Activated CD8-positive, alpha-beta T cell treated with anti-CD3 and anti-CD28 coated beads for 36 hours (primary cell): Measurements from ENCODE around the gene KCNK18. TPM values are rescaled to one million over a fixed set of nuclear protein-coding genes. Genes with fewer than 3 reads are reported as not detected.

Experiments
- ATAC-seq: fragments of 200-7000 bp; cut with Tn5 transposase; one replicate; pipeline ENCODE4 v1.10.0; 2021; ENCODE audit warnings: mild to moderate bottlenecking, moderate library complexity
- CTCF ChIA-PET: fragments of 350-600 bp; sonication (Branson Sonifier 250); formaldehyde crosslinking; loops from one replicate; lab custom pipeline; 2021; ENCODE audit warnings: antibody characterized with exemption; lab: Charles Lee
- POLR2A ChIA-PET: fragments of 350-600 bp; sonication (Branson Sonifier 250); formaldehyde crosslinking; loops from one replicate; lab custom pipeline; 2021; ENCODE audit warnings: antibody characterized with exemption; lab: Charles Lee
- DNase-seq: peaks from one replicate; pipeline ENCODE4 v3.0.0-alpha.2; 2020
- H3K27ac Mint-ChIP-seq: one replicate; pipeline ENCODE4 v1.8.0; 2021; ENCODE audit warnings: mild to moderate bottlenecking, mixed read lengths
- H3K27me3 Mint-ChIP-seq: one replicate; pipeline ENCODE4 v1.8.0; 2021; ENCODE audit warnings: mixed read lengths
- H3K36me3 Mint-ChIP-seq: one replicate; pipeline ENCODE4 v1.8.0; 2021; ENCODE audit warnings: low read depth, mixed read lengths
- H3K4me1 Mint-ChIP-seq: one replicate; pipeline ENCODE4 v1.8.0; 2021; ENCODE audit warnings: low read depth, mixed read lengths
- H3K4me3 Mint-ChIP-seq: one replicate; pipeline ENCODE4 v1.8.0; 2021; ENCODE audit warnings: mild to moderate bottlenecking, moderate library complexity, mixed read lengths
- H3K9me3 Mint-ChIP-seq: one replicate; pipeline ENCODE4 v1.8.0; 2021; ENCODE audit warnings: mixed read lengths
- intact Hi-C: fragments of 100-400 bp; cut with micrococcal nuclease; formaldehyde crosslinking; loops from one replicate; pipeline ENCODE4 v1.10.0; 2022
- total RNA-seq, 2 experiments: library from RNA; stranded (reverse); gene quantifications; one replicate each; pipeline ENCODE4 v1.2.3, GENCODE V29; 2021
- TF ChIP-seq, protein P1 (sequence below): fragments of 200-600 bp; IDR thresholded peaks from one replicate; pipeline ENCODE4 v1.8.0; 2022; ENCODE audit warnings: antibody characterized with exemption, mild to moderate bottlenecking

Gene KCNK18
- total RNA-seq, 2 experiments from 2014 or later, result not detected

GRCh38 chr10:117163954-117164548 lies 33.2 kb upstream of the KCNK18 start:
- POLR2A ChIA-PET, result no interaction called here
- Mint-ChIP-seq H3K4me3 (no peak overlapping the region), H3K4me1 (peaks cover 36% of the 10 kb centered on the region), H3K27ac (no peak overlapping the region), H3K27me3 (peaks cover 82% of the 10 kb centered on the region), H3K9me3 (no peaks in the 10 kb centered on the region), H3K36me3 (no peaks in the 10 kb centered on the region)
- CTCF ChIA-PET, result interaction anchor here (0.9 to 6.1 kb wide), 5 partner anchors 11 to 29 kb away, joined by 3 to 43 read pairs (median 3); no protein-coding TSS in a partner anchor
- intact Hi-C loops, result loop anchor here (2.0 to 10.0 kb wide), 2 partner anchors 31 to 381 kb away; partner anchors contain the start of gene EMX2
- TF ChIP-seq, protein P1, sequence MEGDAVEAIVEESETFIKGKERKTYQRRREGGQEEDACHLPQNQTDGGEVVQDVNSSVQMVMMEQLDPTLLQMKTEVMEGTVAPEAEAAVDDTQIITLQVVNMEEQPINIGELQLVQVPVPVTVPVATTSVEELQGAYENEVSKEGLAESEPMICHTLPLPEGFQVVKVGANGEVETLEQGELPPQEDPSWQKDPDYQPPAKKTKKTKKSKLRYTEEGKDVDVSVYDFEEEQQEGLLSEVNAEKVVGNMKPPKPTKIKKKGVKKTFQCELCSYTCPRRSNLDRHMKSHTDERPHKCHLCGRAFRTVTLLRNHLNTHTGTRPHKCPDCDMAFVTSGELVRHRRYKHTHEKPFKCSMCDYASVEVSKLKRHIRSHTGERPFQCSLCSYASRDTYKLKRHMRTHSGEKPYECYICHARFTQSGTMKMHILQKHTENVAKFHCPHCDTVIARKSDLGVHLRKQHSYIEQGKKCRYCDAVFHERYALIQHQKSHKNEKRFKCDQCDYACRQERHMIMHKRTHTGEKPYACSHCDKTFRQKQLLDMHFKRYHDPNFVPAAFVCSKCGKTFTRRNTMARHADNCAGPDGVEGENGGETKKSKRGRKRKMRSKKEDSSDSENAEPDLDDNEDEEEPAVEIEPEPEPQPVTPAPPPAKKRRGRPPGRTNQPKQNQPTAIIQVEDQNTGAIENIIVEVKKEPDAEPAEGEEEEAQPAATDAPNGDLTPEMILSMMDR, result no peak
- ATAC-seq (no peak), DNase-seq (no peak)

DNA sequence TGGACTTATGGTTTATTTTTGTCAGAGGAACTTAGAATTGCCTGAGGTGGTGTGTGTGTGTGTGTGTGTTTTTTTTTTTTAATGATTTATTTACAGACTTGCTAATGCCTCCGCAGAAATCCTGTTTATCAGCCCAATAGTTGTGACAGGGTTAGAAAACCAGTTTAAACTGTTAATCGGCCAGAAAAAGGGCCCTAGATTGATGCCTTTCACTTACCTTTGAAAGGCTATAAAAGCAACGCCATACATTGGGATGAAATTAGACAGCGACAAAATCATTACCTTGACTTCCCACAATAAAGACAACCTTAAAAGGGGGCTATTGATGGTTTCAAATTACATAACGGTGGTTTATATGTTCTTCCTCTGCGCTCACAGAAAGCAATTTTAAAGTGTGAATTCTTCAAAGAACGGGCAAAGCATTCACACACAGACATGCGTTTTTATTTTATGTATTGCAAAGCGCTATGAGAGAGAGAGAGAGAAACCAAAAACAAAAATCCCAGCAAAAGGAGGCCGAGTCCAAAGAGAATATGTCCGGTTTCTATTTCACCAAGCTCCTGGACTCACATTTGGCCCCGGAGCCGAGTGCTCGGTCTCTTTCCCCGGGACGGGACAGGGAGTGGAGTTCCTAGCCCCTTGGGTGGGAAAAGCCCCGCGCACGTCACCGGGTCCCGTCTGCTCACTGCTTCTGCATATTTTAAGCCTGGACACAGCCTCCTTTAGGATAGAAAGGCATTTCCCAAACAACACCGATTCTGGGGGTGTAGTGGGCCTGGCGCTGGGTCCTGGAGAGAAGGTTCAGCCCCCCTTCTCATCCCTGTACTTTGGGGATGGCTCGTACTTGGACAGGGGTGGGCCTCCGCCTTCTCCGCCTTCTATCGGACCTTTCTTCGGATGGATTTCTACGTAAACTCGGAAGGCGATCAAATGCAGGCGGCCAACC lies 32.4 kb upstream of the KCNK18 start:
- peaks cover 39% of the 10 kb centered on the region for H3K4me1 Mint-ChIP-seq
- CTCF ChIA-PET, result interaction anchor here (1.4 to 6.1 kb wide), 6 partner anchors 10 to 369 kb away, joined by 3 to 46 read pairs (median 26); partner anchors contain the start of gene VAX1
- POLR2A ChIA-PET, result no interaction called here
- intact Hi-C loops, result loop anchor here (2.0 to 10.0 kb wide), 2 partner anchors 32 to 380 kb away; partner anchors contain the start of gene EMX2
- H3K27me3 Mint-ChIP-seq, result peaks cover 81% of the 10 kb centered on the region
- H3K36me3 Mint-ChIP-seq, result no peaks in the 10 kb centered on the region
- ATAC-seq (no peak), DNase-seq (no peak)
- H3K9me3 Mint-ChIP-seq, result no peaks in the 10 kb centered on the region
- TF ChIP-seq, protein P1, result no peak
- H3K4me3 Mint-ChIP-seq, result no peak overlapping the region
- no peak overlapping the region for H3K27ac Mint-ChIP-seq

- Mint-ChIP-seq H3K4me1 (peaks cover 39% of the 10 kb centered on the region), H3K27ac (no peak overlapping the region), H3K27me3 (peaks cover 81% of the 10 kb centered on the region), H3K9me3 (no peaks in the 10 kb centered on the region), H3K4me3 (no peak overlapping the region), H3K36me3 (no peaks in the 10 kb centered on the region)
- ChIA-PET CTCF (interaction anchor here (0.8 to 6.1 kb wide), 7 partner anchors 8 to 377 kb away, joined by 3 to 46 read pairs (median 37); partner anchors contain the start of gene VAX1), POLR2A (no interaction called here)
- ATAC-seq (peak; percentile 43), DNase-seq (peak; percentile 50)
- intact Hi-C loops, result loop anchor here (2.0 to 10.0 kb wide), 2 partner anchors 33 to 379 kb away; partner anchors contain the start of gene EMX2
- TF ChIP-seq, protein P1, result peak; percentile 42
These were observed 31.5 kb upstream of the KCNK18 start for GRCh38 chr10:117165538-117166417.

DNA sequence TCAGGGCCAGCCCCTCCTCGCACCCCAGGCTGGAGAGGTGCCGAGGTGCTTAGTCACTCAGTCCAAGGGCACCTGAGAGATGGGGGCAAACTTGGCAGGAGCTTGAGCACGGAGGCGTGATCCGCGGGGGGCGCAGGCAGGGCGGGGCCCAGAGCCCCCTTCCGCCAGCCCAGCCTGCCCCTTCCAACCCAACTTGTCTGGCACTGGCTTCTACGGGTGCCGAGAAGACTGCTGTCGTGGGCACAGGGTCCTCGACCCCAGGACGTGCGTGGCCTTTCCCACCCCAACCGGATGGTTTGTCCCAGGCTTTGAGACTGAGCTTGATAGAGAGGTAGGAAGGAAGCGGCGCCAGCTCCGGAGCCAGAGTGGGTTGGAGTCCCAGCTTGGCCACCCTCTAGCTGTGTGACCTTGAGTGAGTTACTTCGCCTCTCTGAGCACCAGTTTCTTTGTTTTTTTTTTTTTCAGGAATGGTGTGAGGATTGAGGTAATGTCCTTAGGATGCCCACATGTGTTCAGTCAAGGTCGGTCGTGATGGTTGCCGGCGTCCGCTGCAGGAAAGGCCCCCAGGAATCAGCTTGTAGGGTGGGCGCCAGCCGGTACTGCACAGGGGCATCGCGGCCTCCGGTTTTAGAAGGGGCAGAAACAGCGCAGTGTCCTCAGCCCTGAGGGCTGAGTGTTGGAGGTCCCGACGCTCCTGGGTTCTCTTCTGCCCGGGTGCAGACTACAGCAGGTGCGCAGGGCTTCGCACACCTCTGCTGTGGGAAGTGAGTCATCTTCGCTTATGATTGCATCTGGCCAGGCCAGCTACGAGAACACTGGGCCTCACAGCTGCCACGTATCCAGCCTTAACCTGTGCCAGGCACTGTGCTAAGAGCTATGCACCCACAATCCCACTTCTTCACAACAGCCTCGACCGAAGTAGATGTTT lies 30.6 kb upstream of the KCNK18 start:
- intact Hi-C loops, result loop anchor here (10.0 kb wide), 1 partner anchor 378 kb away; the partner anchor contains the start of gene EMX2
- Mint-ChIP-seq H3K27ac (no peak overlapping the region), H3K4me3 (no peak overlapping the region), H3K36me3 (no peaks in the 10 kb centered on the region), H3K27me3 (peaks cover 78% of the 10 kb centered on the region), H3K4me1 (peaks cover 39% of the 10 kb centered on the region), H3K9me3 (no peaks in the 10 kb centered on the region)
- TF ChIP-seq, protein P1, result no peak
- ChIA-PET POLR2A (no interaction called here), CTCF (interaction anchor here (0.8 to 6.1 kb wide), 19 partner anchors 9 to 479 kb away, joined by 3 to 46 read pairs (median 4); partner anchors contain the start of gene VAX1)
- ATAC-seq (peak; percentile 40), DNase-seq (peak; percentile 24)
